K562 treated with DMSO at 1 percent for 24 hours (cell line): ENCODE measurements around the gene NFATC3. TPM values are rescaled to one million over a fixed set of nuclear protein-coding genes. Genes with fewer than 3 reads are reported as not detected.

Source experiments
- total RNA-seq: library from RNA; unstranded; fragments of 300-600 nt; gene quantifications from 2 replicates; pipeline ENCODE4 v1.2.3, GENCODE V29; 2022; ENCODE audit warnings: low read depth; ENCODE audit not compliant: insufficient read depth

NFATC3 gene
- total RNA-seq = 31.2 and 35.3 TPM in 2 replicates

DNA sequence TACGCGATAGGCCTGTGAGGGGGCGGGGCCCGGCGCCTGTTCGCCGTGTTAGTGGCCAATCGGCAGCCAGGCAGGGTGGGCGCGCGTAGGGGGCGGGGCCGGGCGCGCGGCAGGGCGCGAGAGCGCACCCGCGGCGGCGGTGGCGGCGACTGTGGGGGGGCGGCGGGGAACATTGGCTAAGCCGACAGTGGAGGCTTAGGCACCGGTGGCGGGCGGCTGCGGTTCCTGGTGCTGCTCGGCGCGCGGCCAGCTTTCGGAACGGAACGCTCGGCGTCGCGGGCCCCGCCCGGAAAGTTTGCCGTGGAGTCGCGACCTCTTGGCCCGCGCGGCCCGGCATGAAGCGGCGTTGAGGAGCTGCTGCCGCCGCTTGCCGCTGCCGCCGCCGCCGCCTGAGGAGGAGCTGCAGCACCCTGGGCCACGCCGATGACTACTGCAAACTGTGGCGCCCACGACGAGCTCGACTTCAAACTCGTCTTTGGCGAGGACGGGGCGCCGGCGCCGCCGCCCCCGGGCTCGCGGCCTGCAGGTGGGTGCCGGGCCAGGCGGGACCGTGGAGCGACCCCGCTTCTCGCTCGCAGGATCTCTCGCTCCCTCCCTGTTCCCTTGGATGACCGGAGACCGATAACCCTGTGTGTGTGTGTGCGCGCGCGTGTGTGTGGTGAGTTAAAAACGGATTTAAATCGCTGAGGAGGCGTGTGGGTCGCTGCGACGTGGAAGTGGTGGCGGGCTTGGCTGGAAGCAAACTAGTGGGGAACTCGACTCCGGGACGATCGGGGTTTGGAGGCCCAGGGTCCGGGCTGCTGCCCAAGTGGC, at the start of gene NFATC3:
Gene NFATC3, plus strand, starts transcription at position 112 of the 813 bp plus-strand sequence. Its CDS starts 312 bp downstream, at position 424.

DNA sequence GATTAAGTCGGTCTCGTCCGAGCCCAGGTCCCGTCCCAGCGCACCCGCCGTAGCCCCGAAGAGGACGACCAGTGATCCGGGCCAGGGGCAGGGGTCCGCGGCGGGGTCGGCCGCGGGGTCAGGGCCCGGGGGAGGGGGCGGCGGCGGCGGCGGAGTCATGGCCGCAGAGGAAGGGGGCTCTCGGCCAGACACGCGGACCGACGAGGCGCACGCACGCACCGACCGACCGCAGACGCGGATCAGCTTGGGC, 150.6 kb downstream of the NFATC3 start, which contains the start of gene ESRP2:
Gene ESRP2, minus strand, starts transcription at position 241 of the 250 bp plus-strand sequence. Its CDS starts 82 bp downstream, at position 159.

DNA sequence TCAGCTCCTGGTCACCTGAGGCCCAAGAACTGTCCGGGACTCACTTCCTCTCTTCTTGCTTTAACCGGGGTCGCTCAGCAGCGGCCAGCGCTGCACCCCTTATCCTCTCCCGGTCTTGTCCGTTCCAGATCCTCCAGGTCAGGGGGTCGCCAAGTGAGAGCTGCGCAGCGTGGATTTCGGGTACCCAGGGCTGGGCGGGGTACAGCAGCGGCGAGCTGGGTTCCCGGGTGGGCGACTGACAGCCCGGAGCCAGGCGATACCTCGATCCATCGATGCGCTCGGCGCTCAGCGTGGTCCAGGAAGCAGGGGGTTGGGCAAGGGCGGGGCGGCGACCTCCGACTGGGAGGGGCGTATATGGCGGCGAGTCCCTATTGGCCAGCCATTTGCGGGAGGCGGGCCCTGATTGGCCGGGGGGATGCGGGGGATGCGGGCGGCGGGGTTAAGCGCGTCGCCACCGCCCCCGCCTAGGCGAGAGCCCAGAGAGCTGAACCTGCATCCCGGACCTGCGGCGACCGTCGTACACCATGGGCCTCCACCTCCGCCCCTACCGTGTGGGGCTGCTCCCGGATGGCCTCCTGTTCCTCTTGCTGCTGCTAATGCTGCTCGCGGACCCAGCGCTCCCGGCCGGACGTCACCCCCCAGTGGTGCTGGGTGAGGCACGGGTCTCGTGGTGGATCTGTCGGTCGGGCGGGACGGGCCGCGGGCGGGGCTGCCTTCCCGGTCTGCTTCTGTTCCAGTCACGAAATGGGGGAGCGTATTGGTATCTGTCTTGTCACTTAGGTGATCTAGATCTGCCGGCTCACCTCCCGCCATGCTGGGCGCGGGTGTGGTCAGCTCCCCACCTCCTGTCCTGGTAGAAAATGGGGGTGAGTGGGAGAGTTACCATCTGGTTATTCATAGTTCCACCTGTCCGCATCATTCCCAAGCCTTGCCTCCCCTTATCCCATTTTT, 160.0 kb downstream of the NFATC3 start, which contains the start of gene PLA2G15:
Gene PLA2G15, plus strand, starts transcription at position 471 of the 951 bp plus-strand sequence. Its CDS starts 54 bp downstream, at position 525.

DNA sequence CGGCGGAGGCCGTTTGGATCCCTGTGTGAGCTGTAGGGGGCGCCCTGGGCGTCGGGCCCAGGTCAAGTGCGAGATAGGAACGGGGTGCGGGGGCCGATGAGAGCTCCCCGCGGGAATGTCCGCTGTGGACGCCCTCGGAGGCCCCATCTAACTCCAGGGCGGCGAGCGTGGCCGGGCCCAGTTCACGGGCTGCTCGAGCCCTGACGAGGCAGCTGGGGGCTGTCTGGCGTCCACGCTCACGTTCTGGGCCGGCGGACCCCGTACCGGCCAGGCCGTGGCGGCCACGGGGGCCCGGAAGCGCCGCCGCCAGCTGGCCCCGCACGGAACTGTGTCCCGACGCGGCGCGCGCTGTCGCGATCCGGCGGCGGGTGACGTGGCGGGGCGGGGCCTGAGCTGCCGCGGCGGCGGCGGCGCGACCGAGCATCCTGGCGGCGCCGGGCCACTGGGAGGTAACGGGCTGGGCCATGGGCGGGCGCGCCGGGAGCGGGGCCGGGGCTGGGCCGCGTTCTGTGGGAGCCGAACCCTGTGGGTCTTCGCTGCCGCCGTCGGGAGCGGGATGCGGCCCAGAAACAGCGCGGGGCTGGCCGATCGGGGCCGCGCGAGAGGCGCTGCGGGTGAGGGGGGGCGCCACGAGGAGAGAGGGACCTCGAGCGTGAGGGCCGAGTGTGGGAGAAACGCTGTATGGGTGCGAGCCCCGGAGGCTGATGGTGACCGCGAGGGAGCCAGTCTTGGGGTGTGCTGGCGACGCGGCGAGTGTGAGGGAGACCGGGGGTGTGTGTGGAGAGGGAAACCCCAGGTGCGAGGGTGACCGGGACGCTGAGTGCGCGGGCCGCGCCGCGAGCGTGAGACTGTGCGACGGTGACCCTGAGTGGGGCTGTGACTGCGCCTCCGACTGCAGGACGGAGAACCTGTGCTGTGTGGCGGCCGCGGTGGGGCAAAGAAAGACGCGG, 179.2 kb downstream of the NFATC3 start, which contains the start of gene SLC7A6:
Gene SLC7A6, plus strand, starts transcription at position 399 of the 950 bp plus-strand sequence. CDS start 10,201 bp downstream, outside the sequence.

Other genes starting within 250 kb of the NFATC3 start
- 58.7 and 62.7 TPM in 2 replicates for gene THAP11, start 243.1 kb upstream of the NFATC3 start, total RNA-seq
- gene NUTF2, start 238.4 kb upstream of the NFATC3 start, total RNA-seq = 76.3 and 84.1 TPM in 2 replicates
- 67.2 and 75.8 TPM in 2 replicates for gene CENPT, start 237.7 kb upstream of the NFATC3 start, total RNA-seq
- gene EDC4, start 212.3 kb upstream of the NFATC3 start, total RNA-seq = 91.7 and 98.7 TPM in 2 replicates
- gene NRN1L, start 200.5 kb upstream of the NFATC3 start, total RNA-seq = 2.9 and 3.1 TPM in 2 replicates
- 46.0 and 46.8 TPM in 2 replicates for gene PSKH1, start 192.1 kb upstream of the NFATC3 start, total RNA-seq
- gene CTRL, start 153.5 kb upstream of the NFATC3 start, total RNA-seq = 0.59 and 1.3 TPM in 2 replicates
- gene PSMB10, start 148.5 kb upstream of the NFATC3 start, total RNA-seq = 110 and 120 TPM in 2 replicates
- gene LCAT, start 141.2 kb upstream of the NFATC3 start, total RNA-seq = 5.5 and 9.9 TPM in 2 replicates
- gene SLC12A4, start 116.7 kb upstream of the NFATC3 start, total RNA-seq = 22.5 and 23.8 TPM in 2 replicates
- not detected in 2 replicates for gene DPEP3, start 104.9 kb upstream of the NFATC3 start, total RNA-seq
- gene DPEP2, start 85.9 kb upstream of the NFATC3 start, total RNA-seq = 2.8 and 3.0 TPM in 2 replicates
- not detected in 2 replicates for gene DPEP2NB, start 69.5 kb upstream of the NFATC3 start, total RNA-seq
- 17.4 and 20.0 TPM in 2 replicates for gene DDX28, start 62.1 kb upstream of the NFATC3 start, total RNA-seq
- gene DUS2, start 62.1 kb upstream of the NFATC3 start, total RNA-seq = 10.8 and 12.3 TPM in 2 replicates
- not detected in 2 replicates for gene ESRP2, start 150.8 kb downstream of the NFATC3 start, total RNA-seq
- 40.9 and 43.5 TPM in 2 replicates for gene PLA2G15, start 160.0 kb downstream of the NFATC3 start, total RNA-seq
- 17.8 and 18.3 TPM in 2 replicates for gene SLC7A6, start 179.2 kb downstream of the NFATC3 start, total RNA-seq
- gene SLC7A6OS, start 225.6 kb downstream of the NFATC3 start, total RNA-seq = 12.8 and 14.3 TPM in 2 replicates
- 61.4 and 69.0 TPM in 2 replicates for gene PRMT7, start 225.6 kb downstream of the NFATC3 start, total RNA-seq